T-helper 2 cell treated with Interferon-gamma antibody and Interleukin-4, amounts not matched to agents 5 μg/mL and 100 μg/mL, for 36 hours (primary cell): ENCODE measurements around the gene ACER3.
"Not testable (repeated sequence)": the region's sequence is repeated elsewhere in the genome, so short reads cannot be mapped to it uniquely, and the experiment has no call there.

Experiments
- DNase-seq: peaks from one replicate; pipeline ENCODE4 v3.0.0; 2021; ENCODE audit warnings: low spot score
- H3K27ac Mint-ChIP-seq: one replicate; pipeline ENCODE4 v1.8.0; 2021; ENCODE audit warnings: mild to moderate bottlenecking, mixed read lengths
- H3K27me3 Mint-ChIP-seq: one replicate; pipeline ENCODE4 v1.8.0; 2021; ENCODE audit warnings: low read depth, mixed read lengths
- H3K36me3 Mint-ChIP-seq: one replicate; pipeline ENCODE4 v1.8.0; 2021; ENCODE audit warnings: low read depth, mixed read lengths
- H3K4me1 Mint-ChIP-seq: one replicate; pipeline ENCODE4 v1.8.0; 2021; ENCODE audit warnings: low read depth, mixed read lengths
- H3K4me3 Mint-ChIP-seq: one replicate; pipeline ENCODE4 v1.8.0; 2022; ENCODE audit warnings: mild to moderate bottlenecking, moderate library complexity, mixed read lengths
- H3K9me3 Mint-ChIP-seq: one replicate; pipeline ENCODE4 v1.8.0; 2021; ENCODE audit warnings: mixed read lengths

ACER3 gene

DNA sequence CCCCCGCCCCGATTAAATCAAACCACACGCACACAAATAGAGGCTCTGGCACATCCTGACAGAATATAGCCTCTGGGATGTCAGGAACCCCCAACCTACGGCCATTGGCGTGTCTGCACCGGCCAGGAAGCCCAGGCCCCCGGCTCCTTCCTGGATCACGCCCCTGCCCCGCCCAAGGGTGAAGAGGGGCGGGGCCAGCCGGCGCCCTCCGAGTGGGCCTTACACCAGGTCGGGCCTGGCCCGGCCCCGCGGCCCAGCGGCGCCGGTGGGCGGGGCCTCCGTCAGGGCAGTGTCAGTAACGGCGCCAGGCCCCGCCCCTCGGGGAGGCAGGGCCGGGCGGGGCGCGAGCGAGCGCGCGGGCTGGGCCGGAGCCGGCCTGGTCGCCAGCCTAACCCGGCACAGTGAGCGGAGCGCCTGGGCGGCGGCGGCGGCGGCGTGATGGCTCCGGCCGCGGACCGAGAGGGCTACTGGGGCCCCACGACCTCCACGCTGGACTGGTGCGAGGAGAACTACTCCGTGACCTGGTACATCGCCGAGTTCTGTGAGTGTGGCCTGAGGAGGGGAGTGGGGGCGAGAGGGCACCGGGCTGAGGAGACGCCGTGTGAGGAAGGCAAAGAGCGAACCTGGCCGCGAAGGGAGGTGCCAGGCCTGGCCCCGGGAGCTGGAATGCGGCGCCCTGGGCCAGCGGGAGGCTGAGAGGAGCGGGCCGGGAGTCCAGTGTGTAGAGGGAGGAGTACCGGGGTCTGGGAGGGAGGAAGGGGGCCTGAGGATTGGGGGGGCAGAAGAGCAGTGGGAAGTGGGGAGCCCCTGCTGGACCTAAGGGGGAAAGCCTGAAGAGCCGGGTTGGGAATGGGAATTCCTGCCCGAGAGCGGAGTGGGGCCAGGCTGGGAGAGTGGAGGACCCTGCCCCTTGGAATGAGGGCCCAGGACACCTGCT is at the start of gene ACER3:
TSS of gene ACER3 (plus strand) at position 380 of the 937 bp plus-strand sequence. CDS start at position 439, 59 bp downstream.
- Mint-ChIP-seq H3K27ac (peak within 1 kb of the TSS; percentile 77), H3K9me3 (no peaks in the 10 kb centered on the region), H3K36me3 (peaks cover 7% of the 10 kb centered on the region), H3K4me3 (peak within 1 kb of the TSS; percentile 87), H3K4me1 (peaks cover 26% of the 10 kb centered on the region), H3K27me3 (no peaks in the 10 kb centered on the region)
- DNase-seq = peak; percentile 93

DNA sequence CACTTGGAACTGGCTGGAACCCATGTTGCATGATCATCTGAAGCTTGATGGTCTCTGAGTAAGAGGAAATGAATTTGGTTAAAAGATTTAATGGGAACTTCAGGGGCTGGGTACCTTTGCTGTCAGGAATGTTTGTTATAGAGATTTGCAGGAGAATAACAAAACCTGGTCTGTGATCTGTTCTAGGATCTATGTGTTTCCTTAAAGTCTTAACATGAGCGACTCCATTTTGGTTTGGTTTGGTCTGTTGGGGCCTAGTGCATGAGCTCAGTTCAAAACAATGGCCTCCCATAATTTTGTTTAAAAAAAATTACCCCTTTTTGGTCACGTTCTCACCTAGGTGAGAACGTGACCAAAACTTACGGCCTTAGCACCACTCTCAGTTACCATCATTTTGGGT is 49.5 kb upstream of the ACER3 start:
- Mint-ChIP-seq H3K36me3 (peaks cover 3% of the 10 kb centered on the region), H3K4me3 (no peak overlapping the region), H3K27me3 (peaks cover 3% of the 10 kb centered on the region), H3K9me3 (peaks cover 15% of the 10 kb centered on the region), H3K4me1 (peaks cover 12% of the 10 kb centered on the region), H3K27ac (no peak overlapping the region)
- no peak for DNase-seq

GRCh38 chr11:76814414-76814813 is 46.3 kb upstream of the ACER3 start:
- Mint-ChIP-seq H3K9me3 (peaks cover 31% of the 10 kb centered on the region), H3K4me3 (no peak overlapping the region), H3K36me3 (peaks cover 3% of the 10 kb centered on the region), H3K27ac (no peak overlapping the region), H3K27me3 (peaks cover 10% of the 10 kb centered on the region), H3K4me1 (peaks cover 4% of the 10 kb centered on the region)
- no peak for DNase-seq

DNA sequence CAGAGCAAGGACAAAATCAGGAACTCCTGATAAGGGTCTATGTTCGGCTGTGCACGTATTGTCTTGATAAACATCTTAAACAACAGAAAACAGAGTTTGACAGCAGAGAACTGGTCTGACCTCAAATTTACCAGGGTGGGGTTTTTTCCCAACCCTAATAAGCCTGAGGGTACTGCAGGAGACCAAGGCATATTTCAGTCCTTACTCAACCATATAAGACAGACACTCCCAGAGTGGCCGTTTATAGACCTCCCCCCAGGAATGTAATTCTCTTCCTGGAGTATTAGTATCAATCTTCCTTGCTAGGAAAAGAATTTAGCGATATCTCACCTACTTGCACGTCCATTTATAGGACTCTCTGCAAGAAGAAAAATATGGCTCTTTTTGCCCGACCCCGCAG is 45.0 kb upstream of the ACER3 start:
- H3K4me3 Mint-ChIP-seq, H3K27ac Mint-ChIP-seq, H3K27me3 Mint-ChIP-seq, H3K36me3 Mint-ChIP-seq, H3K4me1 Mint-ChIP-seq, DNase-seq: not testable (repeated sequence)
- peaks cover 31% of the 10 kb centered on the region for H3K9me3 Mint-ChIP-seq

DNA sequence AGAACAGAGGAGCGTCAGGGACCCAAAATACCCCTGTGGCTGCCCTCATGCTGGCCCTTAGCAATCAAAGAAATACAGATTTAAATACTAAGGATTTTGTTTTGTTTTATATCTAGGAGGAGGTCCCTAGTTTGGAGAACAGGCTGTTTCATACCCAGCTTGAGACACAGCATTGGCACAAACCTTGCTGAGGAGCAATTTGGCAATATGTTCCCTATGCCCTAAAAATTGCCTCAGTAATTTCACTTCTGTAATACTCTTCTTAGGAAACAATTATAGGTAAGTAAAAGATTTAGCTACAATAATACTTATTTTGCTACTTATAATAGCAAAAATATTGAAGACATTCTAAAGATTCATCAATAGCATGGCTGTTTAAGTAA is 40.5 kb upstream of the ACER3 start:
- DNase-seq = no peak

GRCh38 chr11:76821396-76821795 is 39.3 kb upstream of the ACER3 start:
- H3K4me3 Mint-ChIP-seq, H3K27ac Mint-ChIP-seq, H3K27me3 Mint-ChIP-seq, DNase-seq, H3K36me3 Mint-ChIP-seq: not testable (repeated sequence)
- Mint-ChIP-seq H3K9me3 (peaks cover 22% of the 10 kb centered on the region), H3K4me1 (peaks cover 23% of the 10 kb centered on the region)

More for the DNA sequence above, 40.5 kb upstream of the ACER3 start:
- Mint-ChIP-seq H3K4me3 (no peak overlapping the region), H3K4me1 (peaks cover 13% of the 10 kb centered on the region), H3K36me3 (peaks cover 3% of the 10 kb centered on the region), H3K27ac (no peak overlapping the region), H3K27me3 (peaks cover 10% of the 10 kb centered on the region), H3K9me3 (peaks cover 26% of the 10 kb centered on the region)

DNA sequence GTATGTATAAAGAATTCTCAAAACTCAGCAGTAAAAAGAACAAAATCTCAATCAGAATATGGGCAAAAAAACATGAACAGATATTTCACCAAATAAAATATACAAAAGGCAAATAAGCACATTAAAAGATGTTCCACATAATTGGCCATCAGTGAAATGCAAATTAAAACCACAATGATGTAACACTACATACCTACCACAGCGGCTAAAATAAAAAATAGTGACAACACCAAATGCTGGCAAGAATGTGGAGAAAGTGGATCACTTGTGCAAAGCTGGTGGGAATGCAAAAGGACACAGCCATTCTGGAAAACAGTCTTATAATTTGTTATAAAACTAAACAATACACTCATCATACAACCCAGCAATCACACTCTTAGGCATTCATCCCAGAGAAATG is 38.3 kb upstream of the ACER3 start:
- no peaks in the 10 kb centered on the region for H3K36me3 Mint-ChIP-seq
- peaks cover 23% of the 10 kb centered on the region for H3K4me1 Mint-ChIP-seq

GRCh38 chr11:76823481-76824028 is 37.2 kb upstream of the ACER3 start:
- Mint-ChIP-seq H3K36me3 (no peaks in the 10 kb centered on the region), H3K27ac (no peak overlapping the region), H3K9me3 (peaks cover 7% of the 10 kb centered on the region), H3K4me1 (peaks cover 23% of the 10 kb centered on the region), H3K4me3 (no peak overlapping the region), H3K27me3 (no peaks in the 10 kb centered on the region)
- no peak for DNase-seq

More for the DNA sequence above, 38.3 kb upstream of the ACER3 start:
- peaks cover 12% of the 10 kb centered on the region for H3K9me3 Mint-ChIP-seq
- no peak overlapping the region for H3K4me3 Mint-ChIP-seq
- H3K27me3 Mint-ChIP-seq = peaks cover 3% of the 10 kb centered on the region
- DNase-seq = no peak
- H3K27ac Mint-ChIP-seq = no peak overlapping the region

DNA sequence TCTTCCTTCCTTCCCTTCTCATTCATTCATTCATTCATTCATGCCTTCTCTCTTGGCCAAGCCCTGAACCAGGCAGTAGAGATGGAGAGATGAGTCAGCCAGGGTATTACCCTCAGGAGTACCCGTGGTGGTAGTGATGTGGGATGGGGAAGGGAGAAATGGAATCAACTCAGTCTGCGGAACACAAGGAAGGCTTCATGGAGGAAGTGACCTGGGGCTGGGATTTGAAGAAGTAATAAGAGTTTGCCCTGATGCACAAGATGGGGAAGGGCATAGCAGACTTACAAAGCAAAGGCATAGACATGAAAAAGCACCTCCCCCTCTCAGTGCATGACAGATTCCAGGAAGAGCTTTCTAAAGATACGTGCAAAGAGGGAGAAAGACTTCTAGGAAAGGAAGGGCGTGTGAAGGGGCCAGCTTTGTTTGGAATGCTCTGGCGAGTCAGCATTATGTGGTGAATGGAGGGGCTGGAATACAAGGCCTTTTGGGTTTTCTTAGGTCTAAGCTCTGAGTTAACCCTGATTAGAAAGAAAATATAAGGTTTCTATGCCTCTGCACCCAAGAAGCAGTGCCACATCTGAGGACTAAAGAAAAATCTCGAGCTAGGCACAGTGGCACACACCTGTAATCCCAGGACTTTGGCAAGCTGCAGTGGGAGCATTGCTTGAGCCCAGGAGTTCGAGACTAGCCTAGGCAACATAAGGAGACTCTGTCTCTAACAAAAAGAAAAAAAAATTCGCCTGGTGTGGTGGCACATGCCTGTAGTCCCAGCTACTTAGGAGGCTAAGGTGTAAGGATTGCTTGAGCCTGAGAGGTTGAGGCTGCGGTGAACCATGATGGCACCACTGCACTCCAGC is 36.4 kb upstream of the ACER3 start:
- no peak overlapping the region for H3K27ac Mint-ChIP-seq
- peaks cover 7% of the 10 kb centered on the region for H3K9me3 Mint-ChIP-seq
- no peaks in the 10 kb centered on the region for H3K36me3 Mint-ChIP-seq
- H3K27me3 Mint-ChIP-seq = peaks cover 2% of the 10 kb centered on the region
- DNase-seq = no peak
- H3K4me3 Mint-ChIP-seq = peak overlapping the region; percentile 7
- H3K4me1 Mint-ChIP-seq = peaks cover 23% of the 10 kb centered on the region

DNA sequence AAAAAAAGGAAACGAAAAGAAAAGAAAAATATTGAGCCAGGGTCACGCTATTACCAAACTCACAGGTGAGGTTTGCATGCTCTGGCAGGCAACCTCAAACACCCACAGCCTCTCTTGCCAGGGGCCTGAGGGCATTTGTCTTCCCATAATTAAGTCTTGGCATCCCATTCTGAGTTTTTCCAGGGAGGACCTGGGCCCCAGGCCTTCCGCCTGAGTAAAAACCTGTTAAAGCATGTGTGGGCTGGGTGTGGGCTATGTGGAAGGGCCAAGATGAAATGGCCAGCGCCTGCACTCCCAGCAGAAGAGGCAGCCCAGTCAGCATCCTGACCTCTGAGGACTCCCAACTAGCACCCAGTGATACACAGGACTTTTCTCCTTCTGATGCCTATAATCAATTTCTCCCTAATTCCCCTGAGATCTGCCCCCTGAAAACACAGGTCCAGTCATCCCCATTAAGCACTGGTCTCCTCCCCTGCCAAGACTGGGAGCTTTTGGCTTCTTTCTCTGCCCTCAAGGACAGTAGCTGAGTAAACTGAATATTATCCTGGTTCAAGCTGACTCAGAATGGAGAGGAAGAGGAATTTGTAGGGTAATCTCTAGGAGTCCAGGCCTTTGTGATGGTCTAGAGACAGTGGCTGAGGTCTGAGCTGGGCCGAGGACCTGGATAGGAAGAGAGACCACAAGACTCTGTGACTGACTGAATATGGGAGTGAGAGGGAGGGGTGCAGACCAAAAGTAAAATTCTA is 35.6 kb upstream of the ACER3 start:
- Mint-ChIP-seq H3K9me3 (peaks cover 10% of the 10 kb centered on the region), H3K4me3 (no peak overlapping the region), H3K27ac (no peak overlapping the region), H3K36me3 (no peaks in the 10 kb centered on the region), H3K4me1 (peaks cover 23% of the 10 kb centered on the region), H3K27me3 (peaks cover 2% of the 10 kb centered on the region)
- no peak for DNase-seq

- no peak for DNase-seq
- H3K27me3 Mint-ChIP-seq = peaks cover 2% of the 10 kb centered on the region
- H3K4me1 Mint-ChIP-seq = peaks cover 23% of the 10 kb centered on the region
- H3K27ac Mint-ChIP-seq = no peak overlapping the region
- H3K4me3 Mint-ChIP-seq = no peak overlapping the region
- peaks cover 10% of the 10 kb centered on the region for H3K9me3 Mint-ChIP-seq
- no peaks in the 10 kb centered on the region for H3K36me3 Mint-ChIP-seq
Observed at GRCh38 chr11:76825726-76826396, 34.9 kb upstream of the ACER3 start.

- Mint-ChIP-seq H3K4me3 (peak overlapping the region; percentile 27), H3K4me1 (peaks cover 23% of the 10 kb centered on the region), H3K9me3 (peaks cover 10% of the 10 kb centered on the region)
- not testable (repeated sequence) for H3K27ac Mint-ChIP-seq, DNase-seq, H3K27me3 Mint-ChIP-seq, H3K36me3 Mint-ChIP-seq
Observed at GRCh38 chr11:76826508-76826907, 34.2 kb upstream of the ACER3 start.

DNA sequence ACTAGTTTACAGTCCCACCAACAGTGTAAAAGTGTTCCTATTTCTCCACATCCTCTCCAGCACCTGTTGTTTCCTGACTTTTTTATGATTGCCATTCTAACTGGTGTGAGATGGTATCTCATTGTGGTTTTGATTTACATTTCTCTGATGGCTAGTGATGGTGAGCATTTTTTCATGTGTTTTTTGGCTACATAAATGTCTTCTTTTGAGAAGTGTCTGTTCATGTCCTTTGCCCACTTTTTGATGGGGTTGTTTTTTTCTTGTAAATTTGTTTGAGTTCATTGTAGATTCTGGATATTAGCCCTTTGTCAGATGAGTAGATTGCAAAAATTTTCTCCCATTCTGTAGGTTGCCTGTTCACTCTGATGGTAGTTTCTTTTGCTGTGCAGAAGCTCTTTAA is 33.7 kb upstream of the ACER3 start:
- not testable (repeated sequence) for DNase-seq, H3K27ac Mint-ChIP-seq, H3K36me3 Mint-ChIP-seq, H3K4me3 Mint-ChIP-seq, H3K27me3 Mint-ChIP-seq
- Mint-ChIP-seq H3K4me1 (peaks cover 23% of the 10 kb centered on the region), H3K9me3 (peaks cover 10% of the 10 kb centered on the region)
